AG20443 (cell line): Measurements from ENCODE around the gene NRDE2.

ENCODE experiments used
- DNase-seq: peaks from one replicate; pipeline ENCODE4 v3.0.0; 2012; ENCODE audit warnings: low spot score, mixed read lengths

The NRDE2 gene

DNA sequence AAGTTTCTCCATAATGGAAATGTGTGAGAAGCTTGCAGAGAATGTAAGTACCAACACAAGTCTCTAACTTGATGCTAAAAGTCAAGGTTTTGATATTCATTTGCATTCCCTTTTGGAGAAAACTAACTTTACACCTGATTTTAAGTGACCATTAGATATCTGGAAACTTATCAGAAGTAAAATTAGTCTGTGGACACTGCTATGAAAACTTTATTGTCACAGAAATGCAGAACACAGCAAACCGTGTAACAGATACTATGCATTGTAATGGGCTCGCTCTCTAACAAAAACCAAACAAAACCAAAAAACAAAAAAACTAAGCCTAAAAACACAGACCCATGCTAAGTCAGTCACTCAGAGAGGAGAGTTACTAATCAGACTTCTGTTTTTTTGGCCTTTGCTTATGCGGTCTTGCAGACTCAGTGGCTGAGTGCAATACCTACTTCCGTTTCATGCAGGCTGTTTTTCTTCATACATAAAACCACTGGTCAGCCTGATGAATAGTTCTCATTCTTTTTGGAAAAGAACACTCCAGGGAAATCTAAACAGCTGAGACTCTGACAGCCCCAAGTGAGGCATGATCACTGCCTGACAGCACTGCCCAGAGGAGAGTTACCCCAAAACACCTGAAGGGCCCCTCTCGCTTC is 35.7 kb downstream of the NRDE2 start:
- no peak for DNase-seq

DNA sequence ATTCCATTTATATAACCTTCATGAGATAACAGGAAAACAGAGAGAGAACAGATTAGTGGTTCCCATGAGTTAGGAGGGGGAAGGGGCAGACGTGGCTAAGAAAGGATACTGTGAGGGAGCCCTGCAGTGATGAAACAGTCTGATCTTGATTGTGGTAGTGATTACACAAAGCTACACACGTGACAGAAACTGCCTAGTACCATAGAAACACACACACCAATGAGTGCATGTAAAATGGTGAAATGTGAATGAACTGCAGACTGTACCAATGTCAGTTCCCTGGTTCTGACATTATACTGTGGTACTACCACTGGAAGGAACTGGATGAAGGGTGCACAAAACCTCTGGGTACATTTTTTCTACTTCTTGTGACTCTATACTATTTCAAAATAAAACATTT is 36.9 kb downstream of the NRDE2 start:
- DNase-seq: no peak

DNA sequence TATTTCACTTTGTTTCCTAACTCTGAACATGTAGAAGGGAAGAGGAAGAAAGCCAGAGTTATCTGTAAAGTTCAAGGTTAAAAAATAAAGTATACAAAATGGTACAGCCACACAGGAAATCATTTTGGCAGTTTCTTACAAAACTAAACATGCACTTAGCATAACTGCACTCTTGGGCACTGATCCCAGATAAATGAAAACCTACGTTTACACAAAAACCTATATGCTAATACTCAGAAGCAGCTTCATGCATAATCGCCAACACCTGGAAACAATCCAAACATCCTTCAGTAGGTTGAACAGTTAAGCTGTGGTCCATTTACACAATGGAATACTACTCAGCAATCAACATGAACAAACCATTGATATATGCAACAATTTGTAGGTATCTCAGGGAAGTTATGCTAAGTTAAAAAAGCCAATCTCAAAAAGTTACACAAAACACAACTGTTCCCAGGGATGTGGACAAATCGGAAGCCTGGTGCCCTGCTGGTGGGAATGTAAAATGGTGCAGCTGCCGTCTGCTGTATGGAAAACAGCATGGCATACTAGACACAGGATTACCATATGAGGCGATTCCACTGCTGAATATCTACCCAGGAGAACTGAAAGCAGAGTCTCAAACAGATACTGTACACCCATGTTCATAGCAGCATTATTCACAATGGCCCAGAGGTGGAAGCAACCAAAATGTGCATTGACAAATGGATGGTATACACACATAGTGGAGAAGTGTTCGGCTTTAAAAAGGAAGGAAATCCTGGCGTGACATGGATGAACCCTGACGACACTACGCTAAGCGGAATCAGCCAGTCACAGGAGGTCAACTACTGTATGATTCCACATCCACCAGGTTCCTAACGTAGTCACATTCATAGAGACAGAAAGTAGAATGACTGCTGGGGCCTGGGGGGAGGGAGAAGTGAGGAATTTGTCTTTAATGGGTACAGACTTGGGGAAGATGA is 37.7 kb downstream of the NRDE2 start:
- no peak for DNase-seq

DNA sequence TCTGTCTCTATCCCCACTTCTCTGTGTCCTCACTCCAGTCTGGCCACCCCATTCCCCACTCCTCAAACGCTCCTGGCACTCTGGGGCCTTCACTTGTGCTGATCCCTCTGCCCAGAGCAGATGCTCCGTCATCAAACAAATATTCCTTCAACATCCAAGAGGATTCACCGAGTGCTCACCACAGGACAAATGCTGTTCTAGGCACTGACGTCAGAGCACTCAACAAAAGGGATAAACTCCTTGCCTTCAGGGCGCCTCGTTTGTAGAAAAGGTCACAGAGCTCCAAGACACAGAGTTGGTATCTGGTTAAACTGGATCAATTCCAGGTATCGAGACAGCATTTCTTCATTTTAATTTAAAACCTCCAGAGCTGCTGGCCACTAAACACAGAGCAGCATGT is 40.0 kb downstream of the NRDE2 start:
- DNase-seq: no peak

DNA sequence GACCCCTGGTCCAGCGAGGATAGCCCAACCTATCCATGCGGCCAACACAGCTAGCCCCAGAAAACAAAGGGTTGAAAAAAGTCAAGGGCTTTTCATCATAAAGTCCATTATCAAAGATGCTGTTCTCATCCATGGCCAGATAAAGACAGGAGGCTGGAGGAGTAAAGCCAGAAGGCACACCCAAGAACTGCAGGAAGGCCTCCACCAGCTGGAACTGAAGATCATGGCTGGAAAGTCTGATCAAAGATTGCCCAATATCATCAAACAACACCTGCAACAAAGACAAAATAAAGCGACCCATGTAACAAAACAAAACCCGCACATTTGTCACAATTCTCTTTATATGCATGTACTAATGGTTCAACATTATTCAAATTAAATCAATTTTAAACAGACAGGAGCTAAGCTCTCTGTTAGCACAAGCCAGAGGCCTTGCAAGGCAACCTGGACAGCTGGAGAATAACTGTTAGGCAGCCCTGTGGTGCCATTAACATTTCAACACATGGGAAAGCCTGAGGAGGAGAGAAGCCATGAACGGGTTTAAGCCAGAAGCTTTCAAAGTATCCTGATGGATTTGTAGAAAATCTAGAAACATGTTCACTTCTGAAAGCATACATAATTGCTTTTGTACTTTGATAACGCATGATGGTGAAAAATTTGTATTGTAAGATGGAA is 41.3 kb downstream of the NRDE2 start:
- no peak for DNase-seq

DNA sequence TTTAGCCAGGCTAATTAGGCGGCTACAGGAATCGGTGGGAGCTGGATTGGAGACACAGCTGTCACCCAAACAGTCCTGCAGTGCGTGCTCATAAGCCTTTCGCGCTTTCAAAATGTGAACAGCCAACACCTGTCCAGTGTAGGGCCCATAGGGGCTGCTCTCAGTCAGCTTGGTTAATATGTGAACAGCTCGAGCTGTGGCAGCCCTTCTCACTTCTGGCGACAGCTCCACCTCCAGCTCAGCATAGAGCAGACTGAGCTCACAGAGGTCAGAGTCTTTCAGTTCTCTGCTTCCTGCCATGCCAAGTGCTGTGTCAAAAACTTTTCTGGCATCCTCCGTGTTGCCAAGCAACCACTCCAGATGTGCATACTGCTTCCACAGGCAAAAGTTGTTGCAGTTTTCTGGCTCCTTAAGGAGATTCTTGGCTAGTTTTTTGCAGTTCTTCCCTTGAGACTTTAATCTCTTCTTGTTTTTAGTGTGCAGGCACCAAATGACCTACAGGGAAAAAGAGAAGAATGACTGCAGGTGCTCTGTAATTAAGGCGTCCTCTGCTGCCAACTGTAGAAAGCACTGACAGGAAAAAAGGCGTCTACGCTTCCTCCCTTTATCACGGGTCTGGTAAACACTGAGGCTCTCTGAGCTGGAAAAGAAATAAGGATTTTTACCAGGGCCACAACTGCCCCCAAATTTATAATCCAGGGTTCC is 42.9 kb downstream of the NRDE2 start:
- DNase-seq: no peak

DNA sequence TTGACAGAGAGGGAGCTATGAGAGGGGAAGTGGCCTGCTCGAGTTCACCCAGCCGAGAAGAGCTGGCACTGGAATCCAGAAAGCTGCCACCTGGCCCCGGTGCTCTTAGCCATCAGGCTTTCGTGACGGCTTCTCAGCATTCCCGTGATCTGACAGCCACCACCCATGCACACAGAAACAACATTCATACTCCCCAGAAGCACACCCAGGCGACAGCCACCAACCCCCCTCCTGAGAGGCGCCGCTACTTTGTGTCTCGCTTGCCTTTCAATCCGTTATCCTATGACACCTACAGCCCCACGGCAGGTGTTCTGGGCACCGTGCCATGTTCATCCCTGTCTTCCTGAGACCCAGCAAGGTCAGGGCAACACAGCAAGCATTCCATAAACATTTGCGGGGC is 44.0 kb downstream of the NRDE2 start:
- no peak for DNase-seq

DNA sequence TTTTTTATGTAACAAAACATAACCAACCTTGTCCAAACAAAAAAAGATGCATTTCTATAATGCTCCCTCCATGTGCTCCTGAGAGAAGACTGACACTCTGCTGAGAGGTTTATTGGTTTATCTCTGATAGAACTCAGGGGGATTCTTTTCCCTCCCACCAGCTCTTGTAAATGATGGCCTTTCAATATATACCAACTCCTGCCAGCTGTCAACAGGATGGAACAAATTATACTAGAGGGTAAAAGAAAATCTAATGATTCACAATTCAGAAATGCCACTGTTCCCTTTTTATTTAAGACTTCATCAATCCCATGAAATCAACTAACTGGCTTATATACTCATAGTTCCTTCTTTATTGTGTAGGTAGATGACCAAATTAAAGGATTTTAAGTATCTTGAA is 50.0 kb downstream of the NRDE2 start:
- DNase-seq: no peak

DNA sequence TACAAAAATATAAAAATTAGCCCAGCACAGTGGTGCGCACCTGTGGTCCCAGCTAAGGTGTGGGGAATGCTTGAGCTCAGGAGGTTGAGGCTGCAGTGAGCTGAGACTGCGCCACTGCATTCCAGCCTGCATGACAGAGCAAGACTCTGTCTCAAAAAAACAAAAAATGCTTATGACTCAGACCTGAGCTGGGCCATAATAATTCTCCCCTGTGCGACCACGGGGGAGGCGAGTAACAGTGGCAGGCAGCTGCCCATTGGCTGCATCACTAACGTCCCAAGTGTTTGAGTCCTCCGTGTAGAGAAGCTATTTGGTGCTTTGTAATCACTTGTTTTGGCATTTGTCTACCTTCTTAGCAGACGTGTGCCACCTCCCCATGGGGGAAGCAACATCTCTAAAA is 50.5 kb downstream of the NRDE2 start:
- peak; percentile 87 for DNase-seq

DNA sequence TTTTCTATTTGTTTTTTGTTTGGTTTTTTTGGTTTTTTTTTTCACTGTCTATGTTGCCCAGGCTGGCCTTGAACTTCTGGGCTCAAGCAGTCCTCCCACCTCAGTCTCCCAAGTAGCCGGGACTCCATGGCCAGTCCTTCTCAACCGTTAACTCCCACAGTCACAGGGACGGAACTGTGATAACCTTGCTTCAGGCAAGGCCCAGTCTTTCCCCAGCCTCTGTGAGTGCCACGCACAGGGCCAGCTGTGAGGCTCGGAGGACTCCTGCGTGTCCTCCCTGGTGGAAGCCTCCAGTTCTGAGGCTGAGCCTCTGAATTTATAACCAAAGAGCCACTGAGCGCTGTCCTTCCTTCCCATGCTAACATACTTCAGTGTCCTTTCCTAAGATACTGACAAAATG is 51.6 kb downstream of the NRDE2 start:
- DNase-seq: no peak

DNA sequence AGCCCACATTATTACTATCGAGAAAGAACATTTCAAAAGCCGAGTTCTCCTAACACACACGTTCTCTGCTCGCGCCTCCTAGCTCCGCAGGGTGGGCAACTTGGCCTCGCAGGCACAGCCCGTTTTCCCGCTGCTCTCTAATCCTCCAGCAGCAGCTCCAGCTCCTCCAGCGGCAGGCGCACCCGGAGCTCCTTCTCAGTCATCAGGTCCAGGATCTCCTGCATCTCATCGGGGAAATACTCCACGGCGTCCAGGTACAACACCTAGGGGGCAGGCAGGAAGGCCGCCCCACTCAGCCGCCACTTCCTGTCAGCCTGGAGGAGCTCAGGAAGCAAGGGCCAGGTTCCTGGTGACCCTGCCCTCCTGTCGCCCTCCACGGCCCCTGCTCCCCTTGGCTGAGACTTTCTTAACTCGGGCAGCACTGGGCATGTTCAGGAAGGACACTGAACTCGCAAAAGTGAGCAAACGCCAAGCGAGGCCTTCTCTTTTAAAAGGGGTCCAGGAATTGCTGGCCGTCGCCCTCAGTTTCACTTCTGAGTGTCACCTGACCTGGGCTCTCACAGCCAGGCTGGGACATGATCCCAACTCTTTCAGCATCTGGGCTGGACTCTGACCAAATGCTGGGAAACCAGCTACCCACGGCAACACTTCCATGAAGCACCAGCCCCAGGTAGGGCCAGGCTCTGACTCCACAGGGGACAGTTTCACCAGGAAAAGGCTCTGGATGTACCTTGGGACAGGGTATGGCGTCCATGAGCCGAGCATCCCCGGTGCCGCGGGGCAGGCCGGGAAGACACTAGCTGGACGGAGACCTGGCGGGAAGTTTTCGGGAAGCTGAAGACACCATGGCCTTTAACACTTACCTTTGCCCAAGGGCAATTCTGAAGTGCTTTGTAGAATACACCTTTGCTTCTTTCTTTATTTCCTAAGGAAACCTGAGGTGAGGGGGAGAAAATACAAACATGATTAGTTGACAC is 53.3 kb downstream of the NRDE2 start:
- DNase-seq: no peak

DNA sequence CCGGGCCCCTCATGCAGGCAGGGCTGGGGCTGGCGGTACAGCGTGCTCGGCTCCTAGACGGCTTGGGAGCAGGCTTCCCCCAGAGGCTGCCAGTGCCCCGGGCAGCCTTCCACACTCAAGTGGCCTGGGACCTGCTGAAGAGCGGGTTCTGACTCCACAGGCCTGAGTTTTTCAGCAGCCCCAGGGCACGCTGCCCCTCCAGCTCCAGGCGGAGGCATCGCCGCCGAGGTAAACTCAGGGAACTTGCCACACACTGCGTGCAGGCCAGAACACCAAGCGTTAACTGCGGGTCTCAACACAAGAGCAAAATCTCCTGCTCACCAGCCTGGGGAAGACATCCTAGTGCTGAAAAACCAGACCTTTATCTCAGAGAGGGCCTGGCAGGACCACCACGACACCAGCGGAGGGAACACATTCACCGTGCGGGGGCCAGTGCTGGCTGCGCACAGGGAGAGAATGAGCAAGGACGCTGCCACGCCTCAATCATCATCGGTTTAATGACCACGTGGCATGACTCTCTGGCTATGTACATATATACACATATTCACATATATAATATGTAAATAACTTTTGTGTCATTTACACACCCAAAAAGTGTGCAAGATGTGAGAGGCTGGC is 54.1 kb downstream of the NRDE2 start:
- no peak for DNase-seq

DNA sequence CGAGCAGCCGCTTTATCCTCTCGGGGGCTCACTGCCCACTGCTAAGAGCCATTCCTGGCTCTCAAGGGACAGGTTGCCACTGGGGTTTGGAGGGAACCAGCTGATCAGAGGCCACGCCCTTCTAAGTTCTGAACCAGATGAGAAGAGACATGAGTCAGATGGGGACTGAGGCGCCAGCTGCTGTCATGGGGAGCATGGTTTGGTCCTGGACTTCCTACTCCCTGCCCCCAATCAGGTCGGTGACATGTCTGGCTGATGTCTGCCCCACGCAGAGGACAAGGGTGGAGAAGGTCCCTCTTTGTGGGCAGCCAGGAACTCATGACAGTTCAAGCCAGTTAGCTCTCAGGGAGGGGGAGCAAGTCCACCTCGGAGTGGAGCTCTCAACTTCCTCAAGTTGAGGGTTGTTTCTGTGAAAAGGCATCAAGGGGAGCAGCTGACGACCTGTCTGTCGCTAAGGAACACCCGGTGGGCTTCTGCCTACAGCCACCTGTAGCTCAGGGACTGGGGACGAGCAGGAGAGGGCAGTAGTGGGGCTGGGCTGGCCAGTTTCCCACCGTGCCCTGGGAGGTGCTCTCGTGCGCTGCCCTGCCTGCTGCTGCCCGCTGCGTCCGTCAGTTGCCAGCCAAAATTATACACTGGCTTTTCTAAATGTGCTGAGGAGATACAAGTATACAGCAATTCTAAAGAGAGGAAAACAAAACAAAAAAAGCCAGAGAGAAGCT is 54.9 kb downstream of the NRDE2 start:
- DNase-seq: peak; percentile 61

DNA sequence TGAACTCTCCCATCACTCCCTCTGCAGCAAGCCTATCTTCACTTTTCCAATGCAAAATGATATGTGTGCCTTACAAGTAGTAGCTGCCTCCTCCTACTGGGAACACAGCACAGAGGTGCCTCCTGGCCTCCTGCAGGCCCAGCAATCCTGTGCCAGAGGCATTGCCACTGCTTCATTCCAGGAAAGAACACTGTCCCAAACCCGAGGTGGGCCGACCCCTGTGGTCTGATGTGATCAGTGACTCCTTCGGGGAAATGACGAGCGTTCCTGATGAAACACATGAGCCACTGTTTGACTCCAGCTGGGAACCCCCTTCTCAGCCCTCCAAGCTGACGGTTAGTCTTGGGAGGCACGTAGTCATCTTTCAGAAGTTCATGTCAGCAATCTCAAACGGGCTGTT is 55.9 kb downstream of the NRDE2 start:
- no peak for DNase-seq

DNA sequence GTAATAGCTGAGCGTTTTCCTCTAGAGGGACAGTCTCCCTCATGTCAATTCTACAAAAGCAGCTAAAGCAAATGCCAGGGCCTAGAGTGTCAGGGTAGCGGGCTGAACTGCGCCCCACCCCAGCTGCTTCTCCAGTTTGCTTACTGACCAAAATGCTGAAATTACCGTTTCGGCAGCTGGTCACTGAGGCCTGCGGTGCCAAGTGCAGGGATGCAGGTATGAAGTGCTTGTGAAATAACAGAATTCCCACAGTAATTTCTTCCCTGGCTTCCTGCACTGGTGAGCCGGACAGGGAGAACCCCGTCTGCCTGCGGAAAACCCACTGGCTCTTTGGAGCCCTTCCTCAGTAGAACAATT is 56.3 kb downstream of the NRDE2 start:
- no peak for DNase-seq

DNA sequence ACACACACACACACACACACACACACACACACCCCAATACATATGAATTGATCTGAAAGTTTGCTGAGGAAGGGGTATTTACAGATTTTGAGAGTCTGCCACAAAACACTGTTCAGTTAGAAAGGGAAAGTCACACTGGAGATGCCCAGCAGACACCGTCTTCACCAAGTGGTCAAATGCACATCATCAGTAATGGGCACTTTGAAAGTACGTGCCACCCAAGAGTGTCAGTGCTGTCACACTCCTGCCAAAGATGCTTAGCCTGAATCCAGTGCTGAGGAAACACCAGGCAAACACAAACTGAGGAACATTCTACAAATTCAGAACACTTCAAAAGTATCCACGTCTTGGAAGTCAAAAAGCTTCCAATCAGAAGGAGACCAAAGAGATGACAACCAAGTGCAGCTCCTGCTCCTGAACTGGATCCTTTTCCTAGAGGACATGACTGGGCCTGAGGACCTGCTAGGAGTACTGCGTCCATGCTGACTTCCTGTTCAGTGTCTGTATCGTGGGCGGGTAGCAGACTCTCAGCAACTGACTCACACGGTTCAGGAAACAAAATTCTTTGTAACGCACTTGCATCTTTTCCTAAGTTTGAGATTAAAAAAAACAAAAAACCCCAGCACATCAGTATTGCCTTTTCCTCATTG is 56.8 kb downstream of the NRDE2 start:
- DNase-seq: peak; percentile 75

DNA sequence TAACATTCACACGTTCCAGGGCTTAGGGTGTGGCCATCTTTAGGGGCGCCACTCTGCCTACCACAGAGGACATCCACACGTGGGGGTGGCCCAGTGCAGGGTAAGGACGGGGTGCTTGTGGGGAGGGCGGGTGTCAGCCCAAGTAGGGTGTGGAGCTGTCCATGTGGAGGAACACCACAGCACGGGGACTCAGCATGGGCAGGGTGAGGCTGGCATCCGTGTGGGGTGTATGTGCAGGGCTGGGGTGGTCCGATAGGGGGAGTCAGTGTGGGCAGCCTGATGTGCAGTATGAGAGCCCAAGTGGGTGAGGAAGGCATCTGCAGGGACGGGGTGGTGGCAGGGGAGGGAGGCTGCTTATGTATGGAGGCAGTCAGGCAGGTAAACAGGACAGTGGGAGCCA is 57.7 kb downstream of the NRDE2 start:
- DNase-seq: no peak

DNA sequence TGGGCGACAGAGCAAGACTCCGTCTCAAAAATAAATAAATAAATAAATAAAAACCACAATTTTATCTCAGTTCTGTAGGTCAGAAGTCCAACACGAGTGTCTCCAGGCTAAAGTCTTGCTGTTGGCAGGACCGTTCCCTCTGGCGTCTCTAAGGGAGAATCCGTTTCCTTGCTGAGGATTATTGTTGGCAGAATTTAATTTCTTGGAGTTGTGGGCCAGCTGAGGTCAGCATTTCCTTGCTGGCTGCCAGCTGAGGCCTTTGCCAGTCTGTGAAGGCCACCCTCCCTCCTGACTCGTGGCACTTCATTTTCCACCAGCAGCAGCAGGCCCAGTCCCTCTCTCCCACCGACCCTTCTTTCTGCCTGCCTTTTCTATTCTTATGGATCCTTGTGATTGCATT is 58.2 kb downstream of the NRDE2 start:
- no peak for DNase-seq

DNA sequence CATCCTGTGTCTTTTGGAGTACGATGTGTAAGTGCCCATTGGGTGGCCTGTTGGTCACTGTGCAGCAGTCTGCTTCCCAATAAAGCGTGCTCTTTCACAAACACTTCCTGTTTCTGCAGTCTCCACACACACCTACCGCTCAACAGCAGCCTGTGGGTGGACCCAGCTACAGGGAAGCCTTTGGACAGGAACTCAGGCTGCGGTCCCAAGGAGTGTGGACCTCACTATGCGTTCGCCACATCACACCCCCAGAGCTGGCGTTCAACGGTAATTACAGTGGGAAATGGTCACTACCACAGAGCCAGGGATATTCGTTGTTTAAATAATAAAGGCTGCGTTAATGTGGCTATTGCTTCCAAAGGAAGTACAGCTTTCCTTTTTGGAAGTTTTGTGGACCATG is 59.2 kb downstream of the NRDE2 start:
- no peak for DNase-seq

DNA sequence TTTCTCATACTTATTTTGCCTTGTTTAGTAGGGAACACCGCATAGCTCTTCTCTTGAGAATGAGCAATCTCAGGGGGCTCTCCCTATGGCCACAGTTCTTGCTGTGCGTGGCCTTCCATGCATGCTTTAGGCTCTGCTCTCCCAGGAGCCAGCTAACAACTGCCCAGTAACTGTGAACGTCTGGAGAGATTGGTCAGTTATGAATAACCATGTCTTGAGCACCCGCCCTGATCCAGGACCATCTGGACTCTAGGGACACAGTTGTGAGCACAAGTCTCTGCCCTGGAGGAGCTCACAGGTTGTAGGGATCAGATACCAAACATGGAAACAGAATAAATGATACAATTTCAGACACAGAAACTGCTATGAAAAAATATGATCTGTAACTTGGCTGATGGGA is 63.3 kb downstream of the NRDE2 start:
- DNase-seq: no peak
